VCaP (cell line): ENCODE measurements around the gene MT2A.

Experiments
- H3K27ac ChIP-seq: fragments of 450-650 bp; 2 replicates; pipeline ENCODE4 v1.5.1; 2017
- CTCF ChIP-seq: fragments of 450-650 bp; conservative IDR thresholded peaks from 2 replicates; pipeline ENCODE4 v1.5.1; 2017; ENCODE audit warnings: mild to moderate bottlenecking, moderate library complexity

Gene MT2A

DNA sequence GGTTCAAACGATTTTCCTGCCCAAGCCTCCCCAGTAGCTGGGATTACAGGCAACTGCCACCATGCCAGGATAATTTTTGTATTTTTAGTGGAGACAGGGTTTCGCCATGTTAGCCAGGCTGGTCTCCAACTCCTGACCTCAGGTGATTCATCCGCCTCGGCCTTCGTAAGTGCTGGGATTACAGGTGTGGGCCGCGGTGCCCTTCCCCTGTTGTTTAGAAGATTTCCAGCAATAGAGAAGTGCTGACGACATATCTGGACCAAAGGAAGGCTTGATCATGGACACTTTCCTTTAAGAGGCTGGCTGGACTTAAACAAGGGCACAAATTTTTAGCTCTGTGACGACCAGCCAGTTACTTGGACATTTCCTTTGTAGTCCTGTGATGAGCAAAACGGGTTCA, 22.8 kb downstream of the MT2A start:
- no peak for TF ChIP-seq CTCF
- no peak overlapping the region for H3K27ac ChIP-seq

DNA sequence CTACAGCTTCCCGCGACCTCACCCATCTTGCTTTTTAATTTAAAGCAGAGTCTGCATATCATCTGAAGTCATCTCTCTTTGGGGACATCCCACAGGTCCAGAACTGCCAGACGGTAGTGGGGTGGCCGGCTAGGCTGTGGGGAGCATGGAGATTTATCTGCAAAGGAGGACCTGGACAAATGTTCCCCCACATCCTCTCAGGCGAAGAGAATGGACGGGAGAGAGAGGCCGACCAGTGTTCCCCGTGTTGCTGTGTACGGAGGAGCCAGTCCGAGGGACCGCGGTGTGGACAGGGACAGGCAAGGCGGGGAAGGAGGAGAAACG, 23.4 kb downstream of the MT2A start:
- no peak for TF ChIP-seq CTCF
- no peak overlapping the region for H3K27ac ChIP-seq

GRCh38 chr16:56632156-56632847, 23.9 kb downstream of the MT2A start, which contains the start of gene MT1M:
Gene MT1M (plus strand): TSS chr16:56632659. CDS start chr16:56632732, 73 bp downstream.
- no peak for TF ChIP-seq CTCF
- no peak within 1 kb of the TSS for H3K27ac ChIP-seq

DNA sequence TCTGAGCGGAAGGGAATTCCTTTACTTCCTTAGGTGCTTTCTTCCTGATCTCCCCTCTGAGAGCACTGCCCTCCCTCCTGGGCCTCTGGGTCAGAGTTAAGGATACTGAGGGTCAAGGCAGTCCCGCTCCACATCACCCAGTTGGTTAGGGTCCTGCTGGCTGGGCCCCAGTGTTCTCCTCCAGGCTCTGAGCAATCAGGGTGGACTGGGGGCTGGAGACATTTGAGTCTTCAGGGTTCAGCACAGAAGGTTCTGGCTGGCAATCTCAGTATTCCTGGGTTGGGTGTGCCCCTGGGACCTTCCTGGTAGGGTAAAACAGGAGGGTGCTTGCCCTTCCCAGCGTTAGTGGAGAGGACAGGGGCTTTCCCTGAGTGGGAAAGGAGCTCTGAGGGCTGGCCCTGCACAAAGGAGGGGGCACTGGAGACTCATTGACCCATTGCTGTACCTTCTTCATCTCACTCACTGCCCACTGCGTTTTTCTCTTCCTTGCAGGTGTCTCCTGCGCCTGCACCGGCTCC, 24.5 kb downstream of the MT2A start:
- no peak for TF ChIP-seq CTCF
- H3K27ac ChIP-seq, result no peak overlapping the region

DNA sequence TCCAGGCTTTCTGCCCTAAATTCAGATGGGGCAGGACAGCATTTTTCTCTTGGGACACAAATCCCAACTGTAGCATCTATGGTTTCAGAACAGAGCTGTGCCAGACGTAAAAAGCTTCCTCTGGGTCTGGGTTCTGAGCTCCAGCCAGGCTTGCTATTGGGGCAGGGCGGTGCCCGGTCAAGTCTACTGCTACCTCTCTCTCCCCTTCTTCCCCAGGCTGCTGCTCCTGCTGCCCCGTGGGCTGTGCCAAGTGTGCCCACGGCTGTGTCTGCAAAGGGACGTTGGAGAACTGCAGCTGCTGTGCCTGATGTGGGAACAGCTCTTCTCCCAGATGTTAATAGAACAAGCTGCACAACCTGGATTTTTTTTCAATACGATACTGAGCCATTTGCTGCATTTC, 25.2 kb downstream of the MT2A start:
- no peak for TF ChIP-seq CTCF
- no peak overlapping the region for H3K27ac ChIP-seq

- H3K27ac ChIP-seq, result no peak overlapping the region
- no peak for TF ChIP-seq CTCF
Measured at GRCh38 chr16:56634715-56635440, 26.5 kb downstream of the MT2A start.

GRCh38 chr16:56635441-56635967, 27.1 kb downstream of the MT2A start:
- no peak for TF ChIP-seq CTCF
- H3K27ac ChIP-seq, result no peak overlapping the region
